Mucosa of gallbladder (tissue), 1 donor: ENCODE results near the gene LEKR1. TPM values are rescaled to one million over a fixed set of nuclear protein-coding genes. Genes with fewer than 3 reads are reported as not detected.

ENCODE experiments used
- DNase-seq: peaks from one replicate; pipeline ENCODE4 v3.0.0-alpha.2; 2020; ENCODE audit warnings: low spot score
- total RNA-seq: library from RNA; stranded (reverse); gene quantifications from one replicate; pipeline ENCODE4 v1.2.1, GENCODE V29; 2021
- donor health status: DM: no; HTN: no; CAD: no.

Gene LEKR1
- total RNA-seq, 1 donor from 2014 or later: 2.2 TPM

- DNase-seq: no peak
Measured at GRCh38 chr3:156978481-156978961, 152.4 kb downstream of the LEKR1 start.

GRCh38 chr3:156981005-156981404, 154.9 kb downstream of the LEKR1 start:
- DNase-seq: no peak

- no peak for DNase-seq
Measured at GRCh38 chr3:156983559-156983958, 157.4 kb downstream of the LEKR1 start.

- no peak for DNase-seq
Measured at GRCh38 chr3:156985711-156986110, 159.6 kb downstream of the LEKR1 start.

GRCh38 chr3:156987946-156988345, 161.8 kb downstream of the LEKR1 start:
- no peak for DNase-seq

- DNase-seq: no peak
Measured at GRCh38 chr3:156997351-156997750, 171.2 kb downstream of the LEKR1 start.

GRCh38 chr3:157001221-157001957, 175.2 kb downstream of the LEKR1 start:
- DNase-seq: no peak

- no peak for DNase-seq
Measured at GRCh38 chr3:157021679-157022078, 195.5 kb downstream of the LEKR1 start.

GRCh38 chr3:157023226-157023625, 197.1 kb downstream of the LEKR1 start:
- no peak for DNase-seq

- no peak for DNase-seq
Measured at GRCh38 chr3:157026091-157026490, 199.9 kb downstream of the LEKR1 start.

- no peak for DNase-seq
Measured at GRCh38 chr3:157027861-157028745, 201.9 kb downstream of the LEKR1 start.

GRCh38 chr3:157029365-157029790, 203.2 kb downstream of the LEKR1 start:
- no peak for DNase-seq

GRCh38 chr3:157030712-157031111, 204.6 kb downstream of the LEKR1 start:
- DNase-seq: no peak

GRCh38 chr3:157033001-157033400, 206.8 kb downstream of the LEKR1 start:
- no peak for DNase-seq

- no peak for DNase-seq
Measured at GRCh38 chr3:157040456-157040855, 214.3 kb downstream of the LEKR1 start.

GRCh38 chr3:157042226-157042625, 216.1 kb downstream of the LEKR1 start:
- DNase-seq: no peak

- no peak for DNase-seq
Measured at GRCh38 chr3:157043771-157044170, 217.6 kb downstream of the LEKR1 start.

GRCh38 chr3:157045238-157045850, 219.2 kb downstream of the LEKR1 start:
- no peak for DNase-seq

GRCh38 chr3:157046520-157046919, 220.4 kb downstream of the LEKR1 start:
- DNase-seq: no peak

- DNase-seq: no peak
Measured at GRCh38 chr3:157051055-157051454, 224.9 kb downstream of the LEKR1 start.

- DNase-seq: no peak
Measured at GRCh38 chr3:157051591-157051990, 225.4 kb downstream of the LEKR1 start.

GRCh38 chr3:157056035-157056434, 229.9 kb downstream of the LEKR1 start:
- DNase-seq: no peak
